BJ (cell line): Measurements from ENCODE around the gene PEAR1. TPM values are rescaled to one million over a fixed set of nuclear protein-coding genes. Genes with fewer than 3 reads are reported as not detected.

ENCODE experiments used
- CTCF ChIA-PET: fragments of 350-600 bp; formaldehyde crosslinking; extraction: SDS; loops from one replicate; lab custom pipeline; 2021; ENCODE audit warnings: antibody characterized with exemption, inconsistent platforms; lab: Yijun Ruan, JAX
- POLR2A ChIA-PET: fragments of 300-600 bp; sonication (Branson Sonifier 250); formaldehyde crosslinking; extraction: SDS; loops from one replicate; lab custom pipeline; 2021; ENCODE audit warnings: antibody characterized with exemption; lab: Charles Lee
- DNase-seq: peaks from one replicate; pipeline ENCODE4 v3.0.0-alpha.2; 2011; ENCODE audit warnings: low read depth
- H3K27me3 ChIP-seq: 2 replicates; pipeline ENCODE4 v1.6.0; 2011; ENCODE audit warnings: low read length; ENCODE audit not compliant: control insufficient read depth, insufficient read depth
- H3K36me3 ChIP-seq: 2 replicates; pipeline ENCODE4 v1.5.1; 2011; ENCODE audit warnings: low read length; ENCODE audit not compliant: control insufficient read depth, insufficient read depth
- H3K4me3 ChIP-seq: 2 replicates; pipeline ENCODE4 v1.5.1; 2011; ENCODE audit warnings: low read depth, mild to moderate bottlenecking, control low read depth, low read length
- polyA plus RNA-seq: library from polyadenylated mRNA; depleted of rRNA; stranded (reverse); fragments of >200 nt; gene quantifications from 2 replicates; pipeline ENCODE4 v1.2.3, GENCODE V29; 2011
- TF ChIP-seq, protein P1 (sequence below): IDR thresholded peaks from 2 replicates; pipeline ENCODE4 v1.5.1; 2011; ENCODE audit warnings: low read depth, mild to moderate bottlenecking, control low read depth, inconsistent platforms, low read length, moderate library complexity; ENCODE audit not compliant: insufficient read depth

Gene PEAR1
- polyA plus RNA-seq, 1 experiment, result 50.4 TPM

DNA sequence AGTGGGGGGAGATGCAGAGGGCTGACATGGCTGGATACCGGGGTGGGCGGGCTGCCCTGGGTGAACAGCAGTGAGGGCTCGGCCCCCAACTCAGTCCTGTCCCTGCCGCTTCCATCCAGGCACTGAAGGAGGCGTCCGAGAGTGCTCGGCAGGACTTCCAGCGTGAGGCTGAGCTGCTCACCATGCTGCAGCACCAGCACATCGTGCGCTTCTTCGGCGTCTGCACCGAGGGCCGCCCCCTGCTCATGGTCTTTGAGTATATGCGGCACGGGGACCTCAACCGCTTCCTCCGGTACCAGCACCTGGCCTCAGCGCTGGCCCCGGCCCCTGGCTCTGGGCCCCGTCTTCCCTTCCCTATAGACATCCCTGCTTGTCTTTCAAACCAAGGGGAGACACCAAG lies 17.2 kb upstream of the PEAR1 start:
- CTCF ChIA-PET, result interaction anchor here (1.4 to 5.9 kb wide), 5 partner anchors 13 to 150 kb away, joined by 3 to 31 read pairs (median 4); partner anchors contain the start of genes INSRR and NTRK1
- Histone ChIP-seq H3K27me3 (peaks cover 19% of the 10 kb centered on the region), H3K4me3 (no peak overlapping the region), H3K36me3 (no peaks in the 10 kb centered on the region)
- POLR2A ChIA-PET, result no interaction called here
- no peak for DNase-seq
- TF ChIP-seq, protein P1, sequence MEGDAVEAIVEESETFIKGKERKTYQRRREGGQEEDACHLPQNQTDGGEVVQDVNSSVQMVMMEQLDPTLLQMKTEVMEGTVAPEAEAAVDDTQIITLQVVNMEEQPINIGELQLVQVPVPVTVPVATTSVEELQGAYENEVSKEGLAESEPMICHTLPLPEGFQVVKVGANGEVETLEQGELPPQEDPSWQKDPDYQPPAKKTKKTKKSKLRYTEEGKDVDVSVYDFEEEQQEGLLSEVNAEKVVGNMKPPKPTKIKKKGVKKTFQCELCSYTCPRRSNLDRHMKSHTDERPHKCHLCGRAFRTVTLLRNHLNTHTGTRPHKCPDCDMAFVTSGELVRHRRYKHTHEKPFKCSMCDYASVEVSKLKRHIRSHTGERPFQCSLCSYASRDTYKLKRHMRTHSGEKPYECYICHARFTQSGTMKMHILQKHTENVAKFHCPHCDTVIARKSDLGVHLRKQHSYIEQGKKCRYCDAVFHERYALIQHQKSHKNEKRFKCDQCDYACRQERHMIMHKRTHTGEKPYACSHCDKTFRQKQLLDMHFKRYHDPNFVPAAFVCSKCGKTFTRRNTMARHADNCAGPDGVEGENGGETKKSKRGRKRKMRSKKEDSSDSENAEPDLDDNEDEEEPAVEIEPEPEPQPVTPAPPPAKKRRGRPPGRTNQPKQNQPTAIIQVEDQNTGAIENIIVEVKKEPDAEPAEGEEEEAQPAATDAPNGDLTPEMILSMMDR, result no peak

DNA sequence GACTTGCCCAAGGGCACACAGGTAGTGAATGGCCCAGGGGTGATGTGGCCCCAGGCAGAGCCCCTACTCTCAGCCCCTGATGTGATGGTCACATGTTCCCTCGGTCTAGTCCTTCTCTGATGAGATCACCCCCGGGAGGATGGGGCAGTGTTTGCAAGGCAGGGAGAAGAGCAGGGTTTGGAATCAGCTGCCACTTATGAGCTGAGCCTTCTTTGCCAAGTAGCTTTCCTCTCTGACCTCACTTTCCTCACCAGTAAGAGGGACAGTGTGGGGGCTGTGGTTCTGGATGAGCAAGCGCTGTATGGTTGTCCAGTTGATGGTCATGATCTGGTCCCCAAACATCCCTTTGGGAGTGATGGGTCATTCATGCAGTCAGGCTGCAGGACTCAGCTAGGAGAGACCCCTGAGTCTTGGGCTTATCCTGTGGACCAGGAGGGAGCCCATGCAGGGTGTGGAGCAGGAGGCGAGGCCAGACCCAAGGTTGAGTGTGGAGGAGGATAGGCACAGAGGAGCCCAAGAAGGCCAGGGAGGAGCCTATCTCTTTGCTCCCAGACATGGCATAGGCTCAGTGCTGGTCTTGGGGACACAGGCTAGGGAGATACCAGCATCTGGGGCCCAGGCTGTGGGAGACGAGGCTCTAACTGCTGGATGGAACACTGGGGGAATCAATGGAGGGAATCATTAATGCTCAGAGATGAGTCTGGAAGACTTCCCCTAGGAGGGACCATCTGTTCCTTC lies 15.9 kb upstream of the PEAR1 start:
- TF ChIP-seq, protein P1, result no peak
- POLR2A ChIA-PET, result no interaction called here
- Histone ChIP-seq H3K36me3 (no peaks in the 10 kb centered on the region), H3K4me3 (no peak overlapping the region), H3K27me3 (peaks cover 23% of the 10 kb centered on the region)
- DNase-seq, result no peak
- CTCF ChIA-PET, result interaction anchor here (1.0 to 5.9 kb wide), 6 partner anchors 12 to 151 kb away, joined by 3 to 31 read pairs (median 6); partner anchors contain the start of genes INSRR and NTRK1

DNA sequence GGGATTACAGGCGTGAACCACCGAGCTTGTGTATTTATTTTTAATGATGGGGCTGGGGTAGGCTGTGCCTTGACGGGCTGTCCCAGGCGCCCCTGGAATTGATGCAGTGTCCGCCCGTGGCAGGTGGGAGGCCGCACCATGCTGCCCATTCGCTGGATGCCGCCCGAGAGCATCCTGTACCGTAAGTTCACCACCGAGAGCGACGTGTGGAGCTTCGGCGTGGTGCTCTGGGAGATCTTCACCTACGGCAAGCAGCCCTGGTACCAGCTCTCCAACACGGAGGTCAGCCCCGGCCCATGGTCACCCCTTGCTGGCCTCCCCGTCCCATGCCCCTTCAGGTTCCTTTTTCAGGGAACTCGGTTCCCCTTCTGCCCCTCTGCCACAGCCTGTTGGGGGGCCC lies 13.6 kb upstream of the PEAR1 start:
- Histone ChIP-seq H3K4me3 (no peak overlapping the region), H3K36me3 (no peaks in the 10 kb centered on the region), H3K27me3 (peaks cover 34% of the 10 kb centered on the region)
- ChIA-PET CTCF (interaction anchor here (1.1 to 4.4 kb wide), 10 partner anchors 9 to 154 kb away, joined by 3 to 28 read pairs (median 8); partner anchors contain the start of genes LRRC71, NTRK1 and PEAR1), POLR2A (no interaction called here)
- TF ChIP-seq, protein P1, result no peak
- DNase-seq, result no peak

DNA sequence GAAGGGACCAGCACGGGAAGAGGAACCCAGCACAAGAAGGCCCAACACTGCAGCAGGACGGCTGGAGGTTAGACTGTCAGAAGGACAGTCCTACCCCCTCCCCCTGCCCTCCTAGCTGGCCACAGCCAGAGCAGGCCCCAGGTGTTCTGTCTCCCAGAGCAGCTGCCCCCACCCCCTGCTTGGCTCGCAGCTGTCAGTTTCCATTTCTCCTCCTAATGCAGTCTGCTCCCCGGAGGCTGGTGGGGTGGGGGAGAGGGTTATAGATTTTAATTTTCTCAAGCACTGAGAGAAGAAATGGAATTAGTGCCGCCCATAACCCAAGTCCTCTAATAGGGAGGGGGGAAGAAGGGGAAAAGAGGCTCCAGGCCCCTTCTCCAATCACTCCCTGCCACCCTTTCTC lies 13.0 kb upstream of the PEAR1 start:
- no peaks in the 10 kb centered on the region for H3K36me3 ChIP-seq
- no peak for DNase-seq
- CTCF ChIA-PET, result interaction anchor here (1.0 to 4.4 kb wide), 11 partner anchors 9 to 154 kb away, joined by 3 to 28 read pairs (median 8); partner anchors contain the start of genes LRRC71, NTRK1 and PEAR1
- POLR2A ChIA-PET, result no interaction called here
- peaks cover 38% of the 10 kb centered on the region for H3K27me3 ChIP-seq
- H3K4me3 ChIP-seq, result no peak overlapping the region
- TF ChIP-seq, protein P1, result no peak

DNA sequence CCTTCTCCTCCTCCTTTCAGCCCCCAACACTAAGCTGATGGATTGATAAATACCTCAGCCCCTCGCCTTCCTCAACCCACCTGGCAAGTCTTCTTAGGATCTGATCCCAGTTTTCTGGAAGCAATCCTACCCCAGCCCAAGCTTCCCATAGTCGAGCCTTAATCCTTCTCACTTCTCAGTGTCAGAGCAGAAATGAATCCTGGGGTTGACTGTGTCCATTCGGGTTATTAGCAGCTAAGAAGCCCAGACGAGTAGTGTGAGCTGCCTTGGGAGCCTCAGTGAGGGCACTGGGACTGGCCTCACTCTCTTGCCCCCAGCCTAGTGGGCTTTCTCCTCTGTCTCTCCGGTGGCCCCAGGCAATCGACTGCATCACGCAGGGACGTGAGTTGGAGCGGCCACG lies 12.4 kb upstream of the PEAR1 start:
- POLR2A ChIA-PET, result no interaction called here
- Histone ChIP-seq H3K27me3 (peaks cover 39% of the 10 kb centered on the region), H3K4me3 (no peak overlapping the region), H3K36me3 (no peaks in the 10 kb centered on the region)
- CTCF ChIA-PET, result interaction anchor here (1.0 to 4.4 kb wide), 11 partner anchors 8 to 155 kb away, joined by 3 to 28 read pairs (median 8); partner anchors contain the start of genes LRRC71, NTRK1 and PEAR1
- TF ChIP-seq, protein P1, result no peak
- no peak for DNase-seq
